ENCODE data around the gene HLX.

GRCh38 chr1:220922951-220923350, 43.7 kb downstream of the HLX start:
- no peak for TF ChIP-seq CTCF (IDR thresholded peaks at IDR 0.05)
- no peak for TF ChIP-seq POLR2A (IDR thresholded peaks at IDR 0.05)

Data from right lobe of liver (tissue), 4 donors.